HG03095 (cell line): ENCODE data around the gene WTAP.
"Not testable (repeated sequence)": the region's sequence is repeated elsewhere in the genome, so short reads cannot be mapped to it uniquely, and the experiment has no call there.

Experiments
- ATAC-seq: cut with Tn5 transposase; IDR thresholded peaks from one replicate; pipeline ENCODE4 v1.9.1; 2021; ENCODE audit warnings: moderate library complexity; ENCODE audit not compliant: unreplicated experiment

Gene WTAP

DNA sequence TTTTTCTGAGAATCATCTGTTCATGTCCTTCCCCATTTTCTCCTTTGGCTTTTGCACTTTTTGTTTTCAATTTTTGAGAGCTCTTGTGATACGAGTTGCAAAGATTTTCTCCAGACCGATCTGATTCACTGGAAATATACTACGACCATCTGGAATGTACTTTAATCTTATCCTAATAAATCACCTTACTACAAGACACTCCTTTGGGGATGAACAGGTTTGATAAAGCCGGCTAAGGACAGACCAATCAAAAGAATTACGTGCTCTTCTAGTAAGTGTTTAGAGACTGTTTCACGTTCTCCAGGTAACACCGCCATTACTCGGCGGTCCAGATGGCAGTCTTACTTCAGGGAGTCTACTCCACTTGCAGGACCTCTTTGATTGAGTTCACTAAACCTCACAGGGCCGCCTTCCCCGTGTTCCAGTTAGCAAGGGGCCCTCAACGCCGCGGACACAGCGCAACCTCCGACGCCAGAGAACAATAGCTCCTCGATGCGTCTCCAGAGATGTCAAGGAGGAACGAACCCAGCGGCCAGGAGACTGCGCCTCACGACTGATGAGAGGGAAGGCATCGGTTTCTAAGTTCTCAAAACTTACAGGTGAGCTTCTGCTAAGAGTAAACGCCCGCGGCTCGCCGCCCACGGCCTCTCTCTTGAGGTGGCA is 920 bp upstream of the WTAP start:
- ATAC-seq, result peak; percentile 17

DNA sequence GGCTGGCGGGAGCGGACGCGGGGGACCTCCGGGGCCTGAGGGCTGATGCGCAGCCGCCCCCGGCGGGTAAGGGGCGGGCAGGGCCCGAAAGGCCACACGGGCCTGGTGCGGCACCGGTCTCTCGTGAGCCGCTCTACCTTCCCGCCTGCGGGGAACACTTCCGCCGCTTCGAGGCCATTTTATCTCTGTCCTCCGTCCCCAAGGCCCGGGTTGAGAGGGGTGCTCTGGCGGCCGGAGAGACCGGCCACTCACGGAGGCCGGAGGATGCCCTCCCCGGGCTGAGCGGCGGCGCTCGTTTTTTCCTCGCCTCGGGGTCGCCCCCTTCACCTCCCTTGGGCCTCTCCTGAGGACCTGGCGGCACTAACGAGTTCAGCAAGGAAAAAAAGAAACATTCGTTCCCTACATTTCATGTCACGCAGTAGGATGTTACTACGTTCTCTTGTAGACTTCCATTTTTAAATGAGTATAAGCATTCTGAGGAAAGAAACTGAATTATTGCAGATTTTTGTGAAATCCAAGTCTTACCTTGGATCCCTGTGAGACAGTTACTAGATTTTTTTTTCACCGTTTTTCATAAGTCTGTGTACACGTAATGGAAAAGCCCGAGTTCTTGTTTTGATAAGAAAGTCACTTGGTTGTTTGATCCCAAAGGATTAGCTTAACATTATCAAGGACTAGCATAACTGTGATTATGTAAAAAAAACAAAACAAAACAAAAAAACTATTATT is 575 bp downstream of the WTAP start:
- ATAC-seq, result peak; percentile 26

DNA sequence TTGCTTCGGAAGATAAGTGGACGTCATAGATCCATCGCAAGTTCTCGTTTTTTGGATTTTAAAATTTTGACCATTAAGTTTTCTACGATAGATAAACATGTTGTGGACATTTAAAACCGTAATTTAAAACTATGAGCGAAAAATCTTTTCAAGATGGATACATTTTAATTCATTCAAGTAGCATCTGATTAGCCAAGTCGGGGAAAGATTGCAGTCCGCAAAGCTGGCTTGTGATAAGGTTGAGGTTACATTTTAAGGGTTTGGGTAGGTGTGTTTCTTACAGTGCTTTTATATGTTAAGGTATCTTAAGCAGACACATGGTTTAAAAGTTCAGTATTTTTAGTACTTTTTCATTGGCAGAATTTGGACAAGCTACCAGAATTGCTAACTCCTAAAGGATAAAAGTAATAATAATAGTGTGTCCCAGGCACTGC is 1.2 kb downstream of the WTAP start:
- no peak for ATAC-seq

DNA sequence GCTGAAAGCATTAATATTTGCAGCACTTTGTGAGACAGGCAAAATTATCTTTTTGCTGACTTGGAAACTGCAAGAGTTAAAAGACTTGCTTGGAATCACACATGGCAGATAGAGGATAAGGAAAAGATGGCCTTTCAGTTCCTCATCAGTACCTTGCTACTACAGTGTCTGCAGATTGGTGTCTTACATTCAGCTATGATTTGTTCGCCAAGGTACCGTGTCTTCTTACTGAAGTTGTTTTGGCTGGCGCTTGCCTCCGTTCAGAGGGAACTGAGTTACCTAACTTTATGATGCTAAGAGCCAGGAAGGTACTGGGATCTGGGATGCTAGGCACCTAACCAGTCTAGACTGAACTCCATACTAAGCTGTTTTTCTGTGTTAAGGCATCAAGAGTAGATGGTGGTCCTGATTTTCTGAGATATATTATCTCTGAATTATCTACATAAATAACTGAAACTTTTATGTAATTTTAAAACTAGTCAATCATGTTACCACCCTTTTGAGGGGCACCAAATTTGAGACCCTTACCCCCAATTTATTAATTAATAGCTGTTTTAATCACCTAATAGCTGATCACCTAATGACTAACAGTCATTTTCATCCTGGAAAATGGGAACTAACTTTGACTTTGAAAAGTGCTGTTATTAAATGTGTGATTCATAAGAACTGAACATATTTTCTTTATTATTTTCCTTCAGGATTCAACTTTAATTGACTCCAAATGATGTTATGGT is 2.5 kb downstream of the WTAP start:
- peak; percentile 19 for ATAC-seq

DNA sequence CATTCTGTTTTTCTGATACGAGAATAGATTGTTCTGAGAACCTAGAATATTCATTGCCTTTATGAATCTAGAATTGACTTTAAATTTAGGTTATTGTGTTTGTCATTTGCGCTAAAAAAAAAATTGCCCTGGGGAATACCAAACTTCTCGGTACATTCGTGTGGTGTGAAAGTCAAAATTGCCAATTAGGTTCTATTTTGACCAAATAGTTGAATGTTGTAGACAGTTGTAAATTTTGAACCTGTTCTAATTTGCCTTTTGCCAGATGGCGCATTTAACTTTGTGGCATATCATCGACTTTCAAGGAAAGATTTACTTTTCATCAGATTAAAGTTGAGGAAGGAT is 3.0 kb downstream of the WTAP start:
- ATAC-seq, result no peak

DNA sequence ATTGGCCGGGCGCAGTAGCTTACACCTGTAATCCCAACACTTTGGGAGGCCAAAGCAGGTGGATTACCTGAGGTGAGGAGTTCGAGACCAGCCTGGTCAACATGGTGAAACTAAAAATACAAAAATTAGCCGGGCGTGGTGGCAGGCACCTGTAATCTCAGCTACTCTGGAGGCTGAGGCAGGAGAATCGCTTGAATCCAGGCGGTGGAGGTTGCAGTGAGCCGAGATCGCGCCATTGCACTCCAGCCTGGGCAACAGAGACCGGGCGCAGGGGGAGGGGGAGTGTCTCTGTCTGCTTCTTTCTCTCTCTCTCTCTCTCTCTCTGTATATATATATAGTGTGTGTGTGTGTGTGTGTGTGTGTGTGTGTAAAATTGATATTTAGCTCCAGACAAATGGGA is 5.2 kb downstream of the WTAP start:
- not testable (repeated sequence) for ATAC-seq

DNA sequence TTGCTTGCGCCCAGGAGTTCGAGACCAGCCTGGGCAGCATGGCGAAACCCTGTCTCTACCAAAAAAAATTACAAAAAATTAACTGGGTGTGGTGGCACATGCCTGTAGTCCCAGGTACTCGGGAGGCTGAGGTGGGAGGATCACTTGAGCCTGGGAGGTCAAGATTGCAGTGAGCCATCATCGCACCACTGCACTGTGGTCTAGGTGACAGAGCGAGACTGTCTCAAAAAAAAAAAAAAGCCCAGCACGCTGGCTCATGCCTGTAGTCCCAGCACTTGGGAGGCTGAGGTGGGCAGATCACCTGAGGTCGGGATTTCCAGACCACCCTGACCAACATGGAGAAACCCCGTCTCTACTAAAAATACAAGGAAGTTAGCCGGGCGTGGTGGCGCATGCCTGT is 6.1 kb downstream of the WTAP start:
- not testable (repeated sequence) for ATAC-seq

DNA sequence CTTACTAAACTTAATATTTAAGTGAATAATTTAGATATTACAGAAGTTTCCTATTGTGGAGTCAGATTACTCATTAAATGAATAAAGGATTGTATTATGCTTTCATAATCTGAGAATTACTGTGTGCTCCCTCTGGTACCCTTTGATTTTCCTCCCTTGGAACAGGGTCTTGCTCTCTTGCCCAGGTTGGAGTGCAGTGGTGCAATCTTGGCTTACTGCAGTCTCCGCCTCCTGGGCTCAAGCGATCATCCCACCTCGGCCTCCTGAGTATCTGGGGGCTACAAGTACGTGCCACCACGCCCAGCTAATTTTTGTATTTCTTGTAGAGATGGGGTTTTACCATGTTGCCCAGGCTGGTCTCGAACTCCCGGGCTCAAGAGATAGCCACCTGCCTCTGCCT is 9.6 kb downstream of the WTAP start:
- ATAC-seq, result no peak

DNA sequence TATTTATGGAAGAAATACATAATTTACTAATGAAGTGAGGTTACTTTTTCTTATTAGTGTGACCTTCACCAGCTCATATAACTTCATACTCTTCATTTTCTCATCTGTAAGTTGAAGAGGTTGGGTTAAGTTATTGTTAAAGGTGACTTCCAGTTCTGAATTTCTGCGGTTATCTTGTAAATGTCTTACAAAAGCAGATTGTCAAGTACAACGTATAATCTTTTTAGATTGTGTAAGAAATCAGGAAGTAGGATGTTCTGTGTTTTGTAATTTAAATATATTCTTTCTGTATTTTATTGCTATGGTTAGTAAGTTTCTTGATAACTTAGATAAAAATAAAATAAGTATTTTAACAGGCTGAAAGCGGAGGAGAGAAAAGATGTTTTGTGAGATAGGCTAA is 12.0 kb downstream of the WTAP start:
- ATAC-seq, result no peak

DNA sequence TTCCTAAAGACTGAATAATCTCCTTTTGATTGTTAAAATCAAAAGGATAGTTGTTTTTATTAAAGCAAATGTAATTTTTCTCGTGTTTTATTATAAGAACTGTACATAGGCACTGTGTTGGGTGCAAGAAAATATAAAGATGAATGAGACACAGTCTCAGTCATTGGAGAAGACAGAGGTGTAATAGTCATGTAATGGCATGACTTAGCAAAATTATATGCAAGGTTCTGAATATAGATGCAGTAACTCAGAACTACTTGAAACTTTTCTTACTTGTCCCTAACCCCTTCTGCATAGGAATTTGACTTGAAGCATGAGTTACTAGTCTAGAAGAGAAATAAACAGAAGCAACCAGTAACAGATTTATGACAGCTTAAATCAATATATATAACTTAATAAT is 14.9 kb downstream of the WTAP start:
- no peak for ATAC-seq

DNA sequence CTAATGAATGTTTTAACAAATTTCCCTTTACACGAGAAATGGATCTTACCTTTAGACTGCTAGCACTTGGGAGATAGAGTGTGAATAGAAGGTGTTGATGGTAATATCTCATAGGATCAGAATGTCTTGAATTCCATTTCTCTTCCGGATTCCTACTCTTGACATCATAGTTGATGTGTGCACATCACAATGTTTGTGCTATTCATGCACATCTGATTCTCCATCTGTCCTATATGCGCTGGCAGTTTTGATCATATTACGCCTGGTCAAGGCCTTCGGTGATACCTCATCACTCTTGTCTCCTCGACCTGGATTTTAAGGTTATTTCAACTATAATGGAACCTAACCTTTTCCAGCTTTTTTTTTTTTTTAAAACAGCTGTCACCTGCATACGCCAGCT is 17.8 kb downstream of the WTAP start:
- ATAC-seq, result no peak

DNA sequence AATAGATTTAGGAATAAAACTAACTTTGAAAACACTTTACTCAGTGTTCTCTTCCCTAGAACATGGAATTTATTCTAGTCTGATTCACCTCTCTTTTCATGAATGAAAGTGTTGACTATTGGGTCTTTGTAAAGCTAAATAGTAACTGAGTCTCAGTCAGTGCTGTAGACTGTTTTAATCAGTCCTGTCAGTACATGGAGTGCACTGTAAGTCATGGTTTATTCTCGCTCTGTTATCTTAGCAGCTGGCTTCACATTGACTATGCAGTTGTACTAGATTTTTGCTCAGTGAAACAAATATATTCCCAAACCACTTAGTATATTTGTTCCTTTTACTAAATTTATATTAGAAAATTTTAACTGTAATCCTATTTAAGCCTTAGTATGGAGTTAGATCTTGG is 19.5 kb downstream of the WTAP start:
- ATAC-seq, result no peak

DNA sequence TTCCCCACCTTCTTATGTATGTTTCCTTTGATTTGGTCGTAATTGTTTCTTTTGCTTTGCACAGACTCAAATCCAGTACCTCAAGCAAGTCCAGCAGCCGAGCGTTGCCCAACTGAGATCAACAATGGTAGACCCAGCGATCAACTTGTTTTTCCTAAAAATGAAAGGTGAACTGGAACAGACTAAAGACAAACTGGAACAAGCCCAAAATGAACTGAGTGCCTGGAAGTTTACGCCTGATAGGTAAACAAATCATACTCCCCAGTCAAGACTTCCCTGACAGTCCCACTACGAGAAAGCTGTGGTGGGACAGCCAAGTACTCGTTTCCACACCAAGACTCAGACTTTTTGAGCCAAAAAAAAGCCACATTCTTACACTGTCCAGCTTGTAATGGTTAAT is 20.8 kb downstream of the WTAP start:
- not testable (repeated sequence) for ATAC-seq

DNA sequence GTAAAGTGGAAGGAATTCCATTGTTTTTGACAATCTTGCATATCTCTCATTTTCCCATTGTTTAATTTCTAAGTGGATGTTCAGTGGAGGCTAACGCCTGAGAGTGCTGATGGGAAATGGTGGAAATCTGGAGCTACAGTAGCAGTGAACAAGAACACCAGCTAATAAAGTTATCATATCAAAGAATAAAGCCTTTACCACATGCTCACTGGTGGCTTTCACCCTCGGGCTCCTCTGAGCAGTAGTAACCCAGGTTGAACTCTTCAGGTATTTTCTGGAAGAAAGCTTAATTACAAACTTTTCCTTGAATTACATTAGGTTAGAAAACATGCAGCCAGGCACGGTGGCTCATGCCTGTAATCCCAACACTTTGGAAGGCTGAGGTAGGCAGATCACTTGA is 24.1 kb downstream of the WTAP start:
- no peak for ATAC-seq

DNA sequence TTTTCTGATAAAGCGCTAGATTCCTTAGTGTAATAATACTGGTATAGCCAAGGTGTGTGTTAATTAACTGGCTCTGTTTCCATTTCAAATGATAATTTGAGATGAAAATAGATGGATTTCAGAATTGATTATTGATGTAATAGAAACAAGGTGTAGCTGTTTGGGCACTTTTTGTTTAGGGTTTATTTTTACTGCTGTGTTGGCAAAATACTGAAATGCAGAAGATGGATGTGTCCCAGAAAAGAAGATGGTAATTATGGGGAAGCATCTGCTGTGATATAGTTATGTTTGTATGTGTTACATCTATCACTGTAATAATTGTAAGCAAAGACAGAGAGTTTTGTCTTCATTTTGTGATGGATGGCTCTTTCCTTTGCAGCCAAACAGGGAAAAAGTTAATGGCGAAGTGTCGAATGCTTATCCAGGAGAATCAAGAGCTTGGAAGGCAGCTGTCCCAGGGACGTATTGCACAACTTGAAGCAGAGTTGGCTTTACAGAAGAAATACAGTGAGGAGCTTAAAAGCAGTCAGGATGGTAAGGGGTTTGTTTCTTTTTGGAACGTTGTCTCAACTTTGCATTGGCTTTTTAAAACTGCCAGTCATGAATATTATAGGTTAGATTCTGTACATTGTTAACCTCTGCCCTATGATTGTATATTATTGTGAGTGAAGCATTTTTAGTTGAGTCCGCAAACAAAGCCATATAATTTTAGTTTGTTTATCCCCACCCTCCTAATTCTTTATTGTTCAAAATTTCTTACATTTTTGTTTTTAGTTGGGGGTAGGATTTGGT is 26.0 kb downstream of the WTAP start:
- ATAC-seq, result no peak

DNA sequence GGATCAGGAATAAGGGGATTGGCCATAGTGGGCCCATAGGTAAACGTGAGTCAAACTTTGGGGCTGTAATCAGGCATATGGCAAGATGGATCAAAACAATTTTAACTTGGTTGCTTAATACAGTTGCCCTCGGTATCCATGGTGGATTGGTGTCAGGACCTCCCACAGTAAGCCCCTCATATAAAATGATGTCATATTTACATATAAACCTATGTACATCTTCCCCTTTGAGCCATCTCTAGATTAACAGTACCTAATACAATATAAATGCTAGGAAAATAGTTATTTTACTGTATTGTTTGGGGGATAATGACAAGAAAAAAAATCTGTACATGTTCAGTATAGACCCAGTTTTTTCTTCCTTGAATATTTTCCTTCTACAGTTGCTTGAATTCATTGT is 27.1 kb downstream of the WTAP start:
- no peak for ATAC-seq

DNA sequence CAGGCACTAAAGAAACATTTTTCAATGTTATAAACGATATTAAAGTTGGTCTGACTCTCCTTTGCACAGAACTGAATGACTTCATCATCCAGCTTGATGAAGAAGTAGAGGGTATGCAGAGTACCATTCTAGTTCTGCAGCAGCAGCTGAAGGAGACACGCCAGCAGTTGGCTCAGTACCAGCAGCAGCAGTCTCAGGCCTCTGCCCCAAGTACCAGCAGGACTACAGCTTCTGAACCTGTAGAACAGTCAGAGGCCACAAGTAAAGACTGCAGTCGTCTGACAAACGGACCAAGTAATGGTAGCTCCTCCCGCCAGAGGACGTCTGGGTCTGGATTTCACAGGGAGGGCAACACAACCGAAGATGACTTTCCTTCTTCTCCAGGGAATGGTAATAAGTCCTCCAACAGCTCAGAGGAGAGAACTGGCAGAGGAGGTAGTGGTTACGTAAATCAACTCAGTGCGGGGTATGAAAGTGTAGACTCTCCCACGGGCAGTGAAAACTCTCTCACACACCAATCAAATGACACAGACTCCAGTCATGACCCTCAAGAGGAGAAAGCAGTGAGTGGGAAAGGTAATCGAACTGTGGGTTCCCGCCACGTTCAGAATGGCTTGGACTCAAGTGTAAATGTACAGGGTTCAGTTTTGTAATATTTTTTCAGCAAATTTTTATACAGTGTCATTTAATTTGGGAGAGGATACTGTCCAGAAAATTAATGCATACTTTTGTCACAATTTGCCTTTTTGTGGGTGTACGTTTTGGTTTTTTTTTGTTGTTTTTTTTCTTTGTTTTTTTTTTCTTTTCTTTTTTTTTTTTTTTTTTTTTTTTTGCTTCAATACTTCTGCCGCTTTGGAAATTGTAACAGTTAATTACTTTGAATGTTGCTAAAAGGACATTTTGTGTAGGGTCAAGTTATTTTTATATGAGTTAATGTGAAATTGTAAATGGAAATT is 27.9 kb downstream of the WTAP start:
- no peak for ATAC-seq

DNA sequence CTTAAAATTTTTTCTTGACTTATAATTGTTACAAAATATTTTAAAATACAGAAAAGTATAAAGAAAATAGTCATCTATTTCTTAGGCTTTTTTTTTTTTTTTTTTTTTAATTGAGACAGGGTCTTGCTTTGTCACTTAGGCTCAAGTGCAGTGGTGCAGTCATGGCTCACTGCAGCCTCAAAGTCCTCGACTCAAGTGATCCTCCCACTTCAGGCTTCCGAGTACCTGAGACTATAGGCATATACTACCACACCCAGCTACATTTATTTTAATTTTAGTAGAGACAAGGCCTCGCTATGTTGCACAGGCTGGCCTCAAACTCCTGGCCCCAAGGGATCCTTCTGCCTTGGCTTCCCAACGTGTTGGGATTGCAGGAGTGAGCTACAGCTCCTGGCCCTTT is 29.2 kb downstream of the WTAP start:
- ATAC-seq, result no peak

DNA sequence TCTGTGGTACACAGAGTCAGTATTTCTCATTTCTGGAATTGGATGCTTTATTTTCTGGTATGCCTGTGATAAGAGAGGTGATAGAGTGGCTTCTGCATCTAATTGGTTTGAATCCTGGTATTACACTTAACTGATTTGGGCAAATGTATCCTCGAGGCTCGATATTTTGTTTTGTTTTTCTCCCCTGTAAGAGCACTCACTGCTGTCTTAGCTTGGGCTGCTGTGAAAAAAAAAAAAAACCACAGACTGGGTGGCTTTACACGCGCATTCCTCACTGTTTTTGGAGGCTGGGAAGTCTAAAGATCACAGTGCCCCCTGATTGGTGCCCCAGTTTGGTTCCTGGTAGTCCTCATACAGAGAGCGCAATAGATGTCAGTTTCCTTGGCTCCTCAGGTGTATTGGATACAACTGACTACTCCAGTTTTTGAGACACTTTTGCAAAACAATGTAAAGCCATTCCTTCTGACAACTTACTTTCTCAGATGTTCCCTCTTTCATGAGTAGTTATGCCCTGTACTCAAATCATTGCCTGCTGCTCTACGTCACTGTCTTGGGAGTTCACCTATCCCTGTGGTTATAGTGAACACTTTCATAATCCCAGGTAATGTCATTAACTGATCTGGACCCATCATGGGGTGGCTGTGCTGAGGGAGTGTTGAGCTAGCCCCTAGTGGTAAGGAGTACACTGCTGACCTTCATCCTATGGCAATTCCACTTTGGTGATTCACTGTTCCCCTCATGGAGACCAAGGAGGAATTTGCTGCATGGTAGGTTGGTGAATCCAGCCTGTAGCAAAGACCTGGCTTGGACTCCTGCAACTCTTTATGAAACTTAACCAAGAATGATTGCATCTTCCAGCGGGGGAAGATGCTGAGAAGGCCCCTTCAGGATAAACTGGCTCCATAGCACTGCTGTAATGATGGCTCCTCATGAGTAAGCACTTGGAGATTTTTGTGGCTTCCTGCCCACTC is 31.0 kb downstream of the WTAP start:
- no peak for ATAC-seq
